ENCODE measurements around the gene UNK.

DNA sequence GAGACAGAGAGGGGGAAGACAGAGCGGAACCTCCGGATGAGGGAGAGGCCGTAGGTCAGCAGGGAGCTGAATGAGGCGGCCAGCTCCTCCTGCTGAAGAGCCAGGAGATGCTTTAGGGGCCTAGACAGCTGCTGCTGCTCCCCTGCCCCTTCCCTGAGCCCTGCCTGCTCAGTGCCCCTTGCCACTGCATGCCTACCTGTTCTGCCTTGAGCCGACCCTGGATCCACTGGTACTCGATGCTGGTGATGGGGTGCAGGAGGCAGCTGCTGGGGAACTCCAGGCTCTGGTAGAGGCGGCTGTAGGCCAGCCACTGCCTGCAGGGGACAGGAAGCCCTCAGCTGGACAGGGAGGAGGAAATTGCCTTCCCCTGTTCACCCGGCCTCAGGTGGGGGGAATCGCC lies 52.0 kb downstream of the UNK start:
- TF ChIP-seq POLR2A (IDR thresholded peaks at IDR 0.05; ENCODE audit: low read depth, low read length) (no peak), POLR2AphosphoS5 (IDR thresholded peaks at IDR 0.05; ENCODE audit: low read depth, low read length) (no peak), TAF1 (IDR thresholded peaks at IDR 0.05; ENCODE audit: borderline replicate concordance, low read depth, low read length) (no peak)

Measured in GM12892 (cell line).